Endothelial cell of umbilical vein (primary cell): ENCODE results near the gene SCN4A.

Experiments used
- CTCF ChIP-seq, 2 donors: IDR thresholded peaks; 1 replicate in 1 of 2; 2 replicates in 1 of 2; pipeline ENCODE4 v1.5.1; 2011; ENCODE audit warnings: low read length in 2 of 2, mild to moderate bottlenecking in 2 of 2, moderate library complexity in 2 of 2, control low read depth in 1 of 2, inconsistent platforms in 1 of 2, low read depth in 1 of 2; ENCODE audit not compliant: insufficient read depth in 1 of 2; ENCODE audit errors: extremely low read depth in 1 of 2
- EZH2 ChIP-seq: IDR thresholded peaks from 2 replicates; pipeline ENCODE4 v1.6.1; 2012; ENCODE audit warnings: borderline replicate concordance, low read depth, mild to moderate bottlenecking, moderate library complexity, low read length, inconsistent platforms; ENCODE audit not compliant: severe bottlenecking

- TF ChIP-seq CTCF (IDR thresholded peaks at IDR 0.05; ENCODE audit: extremely low read depth in 1 of 2, insufficient read depth in 1 of 2, low read depth in 1 of 2, low read length in 2 of 2) (peak; percentile 75 to 89), EZH2 (no peak)
These were observed 53.4 kb downstream of the SCN4A start for GRCh38 chr17:63919311-63919723.
